CMK (cell line): Measurements from ENCODE around the gene AGMO.
"Not testable (repeated sequence)": the region's sequence is repeated elsewhere in the genome, so short reads cannot be mapped to it uniquely, and the experiment has no call there.

Experiments used
- DNase-seq: peaks from one replicate; pipeline ENCODE4 v3.0.0-alpha.2; 2010; ENCODE audit warnings: low read depth

AGMO gene

DNA sequence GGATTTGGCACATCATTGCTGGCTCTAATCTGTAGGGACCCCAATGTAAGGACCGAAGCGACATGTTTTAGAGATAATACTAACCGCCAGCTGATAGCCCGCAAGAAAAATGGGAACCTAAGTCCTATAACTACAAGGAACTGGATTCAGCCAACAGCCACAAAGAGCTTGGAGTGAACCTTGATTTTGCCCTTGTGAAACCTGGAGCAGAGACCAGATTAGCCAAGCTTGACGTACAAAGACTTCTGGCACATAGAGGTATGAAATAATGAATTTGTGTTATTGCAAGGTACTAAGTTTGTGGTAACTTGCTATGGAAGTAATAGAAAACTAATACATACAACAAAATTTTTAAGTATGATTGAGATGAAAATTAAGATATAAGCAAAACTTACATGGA, 246.9 kb downstream of the AGMO start:
- DNase-seq = no peak

DNA sequence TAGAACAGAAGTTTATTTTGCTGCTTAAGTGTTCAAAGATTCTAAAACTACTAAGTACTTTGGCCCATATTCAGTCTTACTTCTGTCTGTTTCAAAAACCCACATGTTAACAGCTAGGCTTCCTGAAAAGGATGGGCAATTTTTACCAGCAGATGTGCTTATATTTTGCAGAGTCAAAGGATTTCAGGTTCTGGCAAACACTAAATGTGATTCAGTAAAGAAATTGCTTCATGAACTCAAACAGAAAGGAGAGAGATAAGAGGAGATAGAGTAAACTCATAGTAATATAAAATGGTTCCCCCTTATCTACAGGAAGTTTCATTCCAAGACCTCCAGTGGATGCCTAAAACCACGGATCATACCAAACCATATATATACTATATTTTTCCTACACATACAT, 248.5 kb downstream of the AGMO start:
- DNase-seq = no peak

DNA sequence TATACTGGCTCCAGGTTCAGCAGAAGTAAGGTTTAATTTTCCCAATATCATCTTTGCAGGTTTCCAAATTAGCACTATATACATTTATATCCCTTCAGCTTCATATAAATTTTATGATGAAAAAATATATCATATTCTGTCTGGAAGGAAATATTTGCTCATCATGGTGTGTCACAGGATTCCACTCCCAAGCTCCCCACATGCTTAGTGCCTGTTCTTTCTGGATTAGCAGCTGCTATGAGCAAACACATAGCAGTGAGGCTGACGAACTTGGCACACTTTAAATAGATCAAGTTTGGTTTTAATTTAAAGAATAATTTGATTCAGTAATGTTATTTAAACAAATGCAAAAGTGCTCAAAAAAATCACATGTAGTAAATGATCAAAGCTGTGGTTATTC, 251.9 kb downstream of the AGMO start:
- no peak for DNase-seq

DNA sequence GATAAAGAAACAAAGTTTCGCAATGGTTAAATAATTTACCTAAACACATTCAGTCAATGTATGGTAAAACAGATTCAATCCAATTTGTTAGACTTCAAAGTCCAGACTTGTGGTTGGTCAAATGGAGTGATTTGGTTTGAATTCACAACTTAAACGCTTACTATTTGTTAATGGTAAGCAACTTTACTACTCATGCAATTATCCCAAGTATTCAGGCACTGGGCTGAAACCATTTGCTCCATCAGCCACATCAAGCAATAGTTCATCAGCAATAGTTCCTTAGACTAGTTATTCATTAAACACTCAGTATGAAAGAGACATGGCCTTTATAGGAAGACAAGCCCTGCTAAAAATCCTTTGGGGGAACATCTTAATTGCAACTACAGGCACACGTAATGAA, 253.0 kb downstream of the AGMO start:
- no peak for DNase-seq

DNA sequence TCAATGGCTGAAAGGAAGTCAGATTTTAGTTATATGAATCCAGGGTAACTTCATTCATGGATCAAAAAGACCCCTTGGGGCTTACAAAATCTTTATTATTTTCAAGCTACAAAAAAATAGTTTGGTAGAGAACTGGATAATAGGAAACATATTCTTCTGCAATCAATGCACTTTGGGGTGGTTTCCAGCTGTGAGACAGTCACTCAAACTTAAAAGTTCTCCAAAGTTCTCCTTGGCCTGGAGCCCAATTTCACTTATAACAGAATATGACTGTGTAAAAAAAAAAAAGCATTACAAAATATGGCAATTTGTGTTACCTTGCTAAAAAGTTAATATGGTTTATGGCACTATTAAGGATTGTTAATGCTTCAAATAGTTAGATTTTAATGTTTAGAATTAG, 255.5 kb downstream of the AGMO start:
- no peak for DNase-seq

DNA sequence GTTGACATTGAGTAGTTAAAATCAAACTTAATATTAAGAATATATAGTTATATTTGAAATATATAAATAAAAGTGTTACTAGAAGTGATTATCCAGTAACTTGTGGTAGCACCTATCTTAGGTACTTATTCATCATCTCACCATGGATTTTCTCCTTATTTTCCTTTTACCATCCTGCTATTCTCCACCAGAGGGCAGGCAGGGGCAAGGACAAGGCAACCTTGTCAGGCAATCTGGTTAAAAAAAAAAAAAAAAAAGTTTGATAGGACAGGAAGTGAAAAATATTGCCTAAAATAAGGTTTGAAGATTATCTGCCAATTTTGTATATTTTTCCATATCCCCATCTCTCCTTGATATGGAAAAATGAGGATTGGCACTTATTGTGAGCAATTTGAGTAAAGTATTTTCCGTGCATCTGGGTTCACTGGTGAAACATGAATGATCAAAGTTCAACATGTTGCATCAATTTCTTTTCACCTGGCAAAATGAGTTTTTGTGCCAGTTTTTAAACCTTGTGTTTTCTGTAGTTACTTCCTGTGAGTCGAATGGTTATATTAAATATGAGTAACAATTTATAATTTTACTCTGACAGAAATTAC, 256.7 kb downstream of the AGMO start:
- peak; percentile 9 for DNase-seq

DNA sequence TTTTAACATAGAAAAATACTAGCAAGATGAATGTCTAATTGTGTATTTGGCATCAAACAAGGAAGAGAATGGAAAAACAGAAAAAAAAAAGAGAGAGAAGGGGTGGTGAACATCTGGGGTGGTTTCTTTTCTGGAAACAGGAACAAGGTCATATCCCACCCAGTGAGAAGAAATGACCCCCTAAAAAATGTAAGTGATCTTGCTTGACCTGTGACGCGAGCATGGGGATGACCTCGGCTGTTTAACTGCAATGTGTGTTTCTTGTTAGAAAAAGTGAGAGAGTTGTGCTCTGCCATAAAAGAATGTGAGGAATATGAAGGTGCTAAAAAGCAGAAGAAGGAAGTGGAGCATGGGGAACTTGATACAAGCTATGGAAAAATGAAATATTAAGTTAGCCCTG, 258.5 kb downstream of the AGMO start:
- no peak for DNase-seq

DNA sequence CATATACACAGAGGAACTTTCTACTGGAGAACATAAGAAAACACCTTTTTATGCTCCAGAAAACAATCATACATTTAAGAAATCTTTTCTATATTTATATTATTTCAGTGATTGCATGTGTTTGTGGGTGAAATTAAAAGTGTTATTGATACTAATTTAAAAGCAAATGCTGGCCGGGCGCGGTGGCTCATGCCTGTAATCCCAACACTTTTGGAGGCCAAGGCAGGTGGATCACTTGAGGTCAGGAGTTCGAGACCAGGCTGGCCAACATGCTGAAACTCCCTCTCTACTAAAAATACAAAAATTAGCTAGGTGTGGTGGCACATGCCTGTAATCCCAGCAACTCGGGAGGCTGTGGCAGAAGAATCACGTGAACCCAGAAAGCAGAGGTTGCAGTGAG, 260.8 kb downstream of the AGMO start:
- not testable (repeated sequence) for DNase-seq

DNA sequence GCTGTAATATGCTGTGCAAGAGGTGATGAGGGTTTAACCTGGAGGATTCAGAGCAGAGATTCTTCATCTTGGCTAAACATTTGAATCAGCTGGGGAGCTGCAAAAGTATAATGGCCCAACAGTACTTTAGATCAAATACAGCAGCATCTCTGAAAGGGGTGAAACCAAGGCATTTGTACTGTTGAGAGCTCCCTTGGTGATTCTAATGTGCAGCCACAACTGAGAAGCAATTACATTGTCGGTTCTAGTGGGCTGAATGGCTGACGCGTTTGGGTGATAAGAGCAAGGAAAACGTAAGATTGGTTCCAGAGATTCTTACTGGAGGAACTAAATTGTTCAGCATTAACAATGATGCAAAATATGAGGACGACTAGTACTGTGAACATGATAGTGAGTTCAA, 269.7 kb downstream of the AGMO start:
- no peak for DNase-seq

DNA sequence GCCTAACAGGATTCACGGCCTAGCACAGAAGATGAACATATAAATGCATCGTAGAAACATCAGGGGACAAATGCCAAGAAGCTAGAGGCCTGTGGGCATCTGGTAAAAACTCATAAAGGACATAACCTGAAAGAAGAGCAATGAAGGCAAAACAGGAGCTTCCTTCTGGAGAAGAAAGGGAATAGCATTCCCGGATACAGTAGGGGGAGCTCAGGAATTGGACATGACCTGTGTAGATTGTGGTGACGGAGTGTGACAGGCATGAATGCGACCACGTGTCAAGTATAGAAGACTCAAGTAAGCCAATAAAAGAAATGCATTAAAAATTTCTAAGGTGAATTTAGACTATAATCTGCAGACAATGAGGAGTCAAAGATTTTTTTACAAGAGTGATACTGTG, 270.1 kb downstream of the AGMO start:
- no peak for DNase-seq

DNA sequence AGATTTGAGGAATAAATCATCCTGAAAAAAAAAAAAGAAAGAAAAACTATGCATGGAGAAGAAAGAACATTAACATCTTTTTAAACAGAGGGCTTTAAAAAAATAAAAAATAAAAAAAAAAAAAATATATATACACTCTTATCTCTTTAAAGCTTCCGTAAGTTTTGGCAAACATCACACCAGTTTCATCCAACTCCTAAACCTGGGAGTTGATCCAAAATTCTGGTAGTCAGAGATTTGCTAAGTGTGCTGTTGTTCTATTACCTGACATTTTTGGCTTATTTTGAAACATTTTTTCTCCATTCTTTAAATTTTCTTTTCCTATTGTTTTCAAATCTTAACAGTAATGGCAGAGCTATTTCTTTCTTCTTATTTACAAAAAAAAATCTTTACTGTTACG, 273.1 kb downstream of the AGMO start:
- DNase-seq = no peak

DNA sequence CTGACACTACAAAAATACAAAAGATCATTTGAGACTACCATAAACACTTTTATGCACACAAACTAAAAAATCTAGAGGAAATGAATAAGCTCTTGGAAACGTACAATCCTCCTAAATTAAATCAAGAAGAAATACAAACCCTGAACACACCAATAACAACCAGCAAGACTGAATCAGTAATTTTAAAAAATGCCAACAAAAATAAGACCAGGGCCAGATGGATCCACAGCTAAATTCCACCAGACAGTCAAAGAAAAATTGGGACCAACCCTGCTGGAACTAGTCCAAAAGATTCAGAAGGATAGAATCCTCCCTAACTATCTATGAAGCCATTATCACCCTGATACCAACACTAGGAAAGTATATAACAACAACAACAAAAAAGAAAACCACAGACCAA, 277.4 kb downstream of the AGMO start:
- no peak for DNase-seq

DNA sequence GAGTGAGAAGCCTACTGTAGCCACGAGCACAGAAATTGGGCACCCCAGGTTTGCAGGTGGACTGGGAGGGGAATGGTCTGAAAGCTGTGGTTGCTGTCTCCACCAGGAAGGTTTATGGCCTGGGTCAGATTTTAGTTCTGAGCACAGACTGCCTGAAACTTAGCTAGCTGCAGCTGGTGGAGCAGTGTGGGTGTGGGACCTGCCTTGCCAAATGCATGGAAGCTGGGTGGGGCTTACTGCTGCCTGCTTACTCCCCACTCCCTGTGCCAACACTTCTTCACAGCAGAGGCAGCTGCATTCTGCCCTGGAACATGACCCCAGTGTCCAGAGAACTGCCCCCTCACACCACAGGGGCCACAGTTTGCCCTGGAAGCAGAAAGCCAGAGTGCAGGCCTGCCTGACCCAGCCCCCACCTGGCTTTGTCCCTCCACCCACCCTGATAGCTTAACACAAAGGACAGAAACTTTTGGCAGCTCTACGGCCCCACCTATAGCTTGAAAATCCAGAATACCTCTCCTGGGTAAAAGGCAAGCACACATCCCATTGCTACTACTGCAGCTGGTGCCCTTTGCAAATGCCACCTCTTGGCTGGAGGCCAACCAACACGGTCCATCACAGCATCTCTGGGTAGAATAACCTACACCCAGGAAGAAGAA, 281.6 kb downstream of the AGMO start:
- DNase-seq = no peak

DNA sequence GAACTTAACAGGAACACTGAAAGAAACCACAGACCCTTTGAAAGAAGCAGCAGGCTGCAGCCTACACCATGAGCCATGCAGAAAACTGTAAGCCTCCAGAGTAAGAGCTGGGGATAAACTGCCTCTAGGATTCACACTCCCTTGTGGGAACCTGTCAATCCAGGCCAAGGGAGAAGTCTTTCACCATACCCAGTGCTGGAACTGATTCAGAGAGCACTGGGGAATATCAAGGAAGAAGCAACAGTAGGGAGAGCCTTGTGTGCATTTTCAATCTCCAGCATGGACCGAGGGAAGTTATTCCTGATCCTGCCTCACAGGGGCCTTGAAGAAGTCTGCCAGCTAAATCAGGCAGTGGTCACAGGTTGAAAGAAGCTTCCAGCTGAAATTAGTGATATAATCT, 282.2 kb downstream of the AGMO start:
- no peak for DNase-seq

DNA sequence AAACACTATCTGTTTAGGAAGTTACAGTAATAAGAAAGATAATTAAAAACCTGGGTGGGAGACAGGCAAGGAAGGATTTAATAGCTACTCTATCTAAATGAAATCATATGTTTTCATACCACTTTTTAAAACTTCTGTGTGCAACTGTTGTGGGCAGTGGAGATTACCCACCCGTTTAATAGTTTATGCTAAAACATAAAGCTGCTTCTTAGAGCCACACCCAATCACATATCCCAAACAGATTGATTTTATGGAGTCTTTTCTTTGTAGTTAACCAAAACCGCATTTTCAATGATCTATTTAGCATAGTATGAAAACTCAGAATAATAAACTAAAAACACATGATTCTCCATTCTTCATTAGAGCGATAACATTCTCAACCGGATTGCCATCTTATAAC, 304.1 kb downstream of the AGMO start:
- no peak for DNase-seq

DNA sequence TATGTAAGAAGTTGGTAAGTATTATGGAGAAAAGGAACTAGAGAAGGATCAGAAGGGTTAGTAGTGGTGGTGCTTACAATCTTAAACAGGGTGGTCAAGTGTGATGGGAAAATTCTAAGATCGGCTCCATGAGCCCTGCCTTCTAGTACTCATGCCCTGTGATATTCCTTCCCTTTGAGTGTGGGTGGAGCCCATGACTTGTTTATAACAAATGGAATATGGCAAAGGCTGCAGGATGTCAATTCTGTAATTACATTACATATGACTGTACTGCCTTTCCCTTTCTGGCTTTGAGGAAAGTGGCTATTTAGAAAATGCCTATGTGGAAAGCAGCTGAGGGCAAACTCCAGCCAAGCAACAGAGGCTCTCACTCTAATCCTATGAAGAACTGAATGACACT, 309.6 kb downstream of the AGMO start:
- DNase-seq = no peak

DNA sequence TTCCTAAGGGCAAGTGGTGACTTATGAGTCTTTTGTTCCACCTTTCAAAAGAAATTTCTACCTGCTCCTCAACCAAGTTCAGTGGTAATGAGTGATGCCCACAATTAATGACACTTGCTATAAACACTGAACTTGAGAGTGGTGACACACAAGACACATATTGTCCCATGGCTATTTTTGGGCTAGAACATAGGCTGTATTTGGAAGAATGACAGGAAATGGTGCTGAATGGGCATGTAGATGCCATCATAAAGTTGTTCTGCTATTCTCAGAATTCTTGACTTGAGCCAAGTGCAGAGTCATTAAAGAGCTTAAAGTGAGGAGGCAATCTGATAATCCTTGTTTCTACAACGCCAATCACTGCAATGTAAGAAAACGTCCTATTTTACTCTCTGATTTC, 313.3 kb downstream of the AGMO start:
- DNase-seq = no peak

DNA sequence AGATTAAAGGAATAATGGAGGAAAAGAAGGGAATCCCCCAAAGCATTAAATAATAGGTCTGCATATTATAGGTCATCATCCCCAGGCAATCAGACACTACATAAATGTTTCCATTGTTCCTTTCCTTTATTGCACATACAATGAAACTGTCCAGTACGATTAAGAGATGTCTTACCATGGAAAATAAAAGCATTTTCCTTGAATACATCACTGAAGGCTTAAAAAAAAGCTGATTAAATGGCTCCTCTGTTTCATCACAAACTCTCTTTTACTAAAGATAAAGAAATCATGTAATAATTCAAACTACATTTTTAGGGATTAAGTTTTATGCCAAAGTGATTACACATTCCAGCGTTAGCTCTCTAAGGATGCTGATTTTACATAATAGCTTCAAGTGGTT, 316.0 kb downstream of the AGMO start:
- DNase-seq = no peak

DNA sequence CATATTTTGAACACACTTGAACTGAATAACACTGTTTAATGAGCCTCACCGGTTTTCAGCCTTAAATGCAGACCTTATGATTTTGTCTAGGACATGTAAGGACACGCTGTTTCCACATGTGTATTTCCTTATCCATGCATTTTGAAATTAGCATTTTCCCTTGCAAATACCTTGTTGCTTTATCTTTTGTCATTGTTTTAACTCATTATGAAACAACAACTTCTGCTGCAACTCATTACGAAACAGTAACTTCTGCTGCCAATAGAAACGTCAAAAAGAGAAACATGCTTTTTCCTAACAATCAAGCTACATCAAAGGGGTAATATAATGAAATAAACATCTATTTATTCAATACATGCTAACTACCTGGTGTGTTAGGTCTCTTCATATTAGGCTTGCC, 322.0 kb downstream of the AGMO start:
- DNase-seq = no peak

DNA sequence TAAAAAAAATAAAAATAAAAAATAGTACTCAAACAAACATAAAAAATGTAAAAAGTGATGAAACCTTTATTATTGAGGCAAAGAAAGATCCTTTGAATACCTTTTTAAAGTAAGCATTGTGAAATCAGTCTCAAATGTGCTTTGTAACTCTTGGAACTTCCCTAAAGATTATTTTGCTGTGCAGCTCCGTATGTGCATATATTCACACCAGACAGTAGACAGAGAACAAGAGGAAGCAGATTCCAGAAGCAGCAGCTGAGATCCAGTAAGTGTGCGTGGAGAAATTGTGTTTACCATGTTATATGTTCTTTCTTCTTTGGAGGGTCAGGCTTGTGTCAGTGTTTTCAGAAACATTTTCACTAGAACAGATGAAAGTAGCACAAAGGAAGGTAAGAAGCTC, 324.9 kb downstream of the AGMO start:
- DNase-seq = no peak

DNA sequence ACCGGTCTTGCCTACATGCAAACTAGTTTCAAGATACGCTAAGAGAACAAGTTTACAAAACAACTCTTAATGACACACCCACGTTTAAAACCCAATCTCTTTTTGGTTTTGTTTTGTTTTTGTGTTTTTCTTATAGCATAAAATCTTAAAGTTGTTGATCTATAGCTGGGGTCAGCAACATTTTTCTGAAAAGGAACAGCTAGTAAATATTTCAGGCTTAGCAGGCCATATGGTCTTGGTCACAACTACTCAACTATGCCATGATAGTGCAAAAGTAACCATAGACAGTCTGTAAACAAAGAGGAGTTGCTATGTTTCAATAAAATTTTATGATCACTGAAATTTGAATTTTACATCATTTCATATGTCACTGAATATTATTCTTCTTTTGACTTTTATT, 327.4 kb downstream of the AGMO start:
- DNase-seq = no peak

DNA sequence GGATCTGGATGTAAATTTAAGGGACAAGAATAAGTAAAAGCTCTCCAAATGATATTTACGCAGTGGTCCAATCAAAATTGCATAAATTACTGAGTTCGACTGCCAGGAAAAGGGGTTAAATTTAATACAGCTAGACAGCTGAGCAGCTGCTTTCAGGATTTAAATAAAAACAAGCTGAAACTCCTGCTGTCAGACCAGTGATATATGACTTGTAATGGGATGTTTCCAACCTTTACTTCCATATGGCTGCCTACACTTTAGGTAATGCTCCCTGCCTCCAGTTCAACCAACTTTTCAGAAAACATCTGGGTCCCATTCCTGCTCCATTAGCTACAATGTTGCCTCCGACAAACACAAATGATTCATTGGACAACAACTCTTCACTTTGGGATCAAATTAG, 333.0 kb downstream of the AGMO start:
- DNase-seq = no peak

DNA sequence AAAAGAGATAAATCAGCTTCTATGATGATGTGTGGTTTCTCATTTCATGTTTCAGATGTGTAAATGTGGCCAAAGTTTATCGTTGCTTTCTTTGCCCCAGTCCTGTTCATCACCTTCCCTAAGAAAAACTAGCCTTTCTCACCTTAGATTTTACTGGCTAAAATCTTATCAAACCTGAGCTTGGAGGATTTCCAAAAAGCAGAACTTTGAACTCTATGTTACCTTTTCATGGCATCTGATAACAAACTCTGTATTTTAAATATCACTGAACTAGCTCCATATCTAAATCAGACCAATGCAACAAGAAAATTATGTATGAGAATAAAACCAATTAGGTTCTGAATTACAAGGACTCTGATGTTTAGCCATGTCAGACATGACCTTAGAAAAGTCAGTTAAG, 335.8 kb downstream of the AGMO start:
- no peak for DNase-seq

DNA sequence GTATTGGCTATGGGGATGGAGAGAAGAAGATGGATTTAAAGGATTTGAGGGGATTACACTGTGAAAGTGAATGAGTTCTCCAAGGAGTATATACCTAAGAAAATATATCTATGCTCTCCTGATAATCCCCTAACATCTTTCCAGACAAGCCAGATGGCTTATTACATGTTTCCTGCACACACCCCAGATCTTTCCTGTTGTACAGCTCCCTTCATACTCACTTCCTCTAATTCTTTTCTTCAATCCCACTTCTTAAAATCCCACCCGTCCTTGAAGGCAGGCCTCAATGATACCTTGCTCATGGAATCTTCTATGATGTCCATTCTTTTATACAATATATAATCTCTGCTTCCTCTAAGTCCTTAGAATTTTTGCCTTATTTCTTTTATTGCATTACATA, 342.1 kb downstream of the AGMO start:
- no peak for DNase-seq

DNA sequence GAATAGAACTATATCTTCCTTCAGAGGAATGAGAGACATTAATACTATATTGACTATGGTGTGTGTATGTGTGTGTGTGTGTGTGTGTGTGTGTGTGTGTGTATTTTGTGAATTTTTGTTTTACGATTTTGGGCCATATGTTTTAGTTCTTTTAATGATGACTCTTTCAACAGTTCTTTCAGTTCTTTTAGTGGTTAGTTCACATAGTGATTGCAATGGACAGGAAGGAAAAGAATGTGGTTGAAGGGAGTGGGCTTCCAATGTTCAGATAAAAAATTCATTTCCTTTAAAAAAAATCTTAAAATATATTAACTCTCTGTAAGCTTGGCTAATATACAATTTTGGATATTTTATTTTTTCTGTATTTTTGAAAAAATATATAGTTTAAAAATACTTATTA, 343.6 kb downstream of the AGMO start:
- DNase-seq = peak; percentile 9
